ENCODE results near the gene OR10G8.

DNA sequence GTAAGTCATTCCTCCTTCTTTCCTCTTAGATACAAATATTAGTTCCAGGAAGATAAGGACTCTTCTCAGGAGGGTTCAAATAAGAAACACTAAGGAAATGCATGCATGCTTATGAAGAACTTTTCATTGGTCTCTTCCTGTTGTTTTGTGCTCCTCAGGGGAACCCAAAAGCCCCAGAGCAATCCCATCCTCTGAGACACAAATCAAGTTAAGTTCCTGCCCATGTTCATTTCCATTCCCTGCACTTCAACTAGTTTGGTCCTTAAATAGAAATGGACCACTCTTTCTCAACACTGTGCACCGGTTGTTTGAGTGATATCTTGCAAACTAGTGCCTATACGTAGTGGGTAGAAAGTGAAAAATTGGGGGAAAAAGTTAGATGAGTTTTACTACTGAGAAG is 13.9 kb upstream of the OR10G8 start, which contains the start of gene OR10G4:
- TF ChIP-seq ARNT (IDR thresholded peaks at IDR 0.05) = no peak
- no peak for TF ChIP-seq SP1 (IDR thresholded peaks at IDR 0.05)
- TF ChIP-seq SUZ12 (IDR thresholded peaks at IDR 0.05) = no peak
- TF ChIP-seq NFRKB (IDR thresholded peaks at IDR 0.05) = no peak
- TF ChIP-seq TARDBP (IDR thresholded peaks at IDR 0.05) = no peak
- TF ChIP-seq FOXM1 (IDR thresholded peaks at IDR 0.05; ENCODE audit: borderline replicate concordance) = no peak
- TF ChIP-seq BHLHE40 (IDR thresholded peaks at IDR 0.05; ENCODE audit: borderline replicate concordance) = no peak
- TF ChIP-seq L3MBTL2 (conservative IDR thresholded peaks at IDR 0.05) = no peak
- no peak for TF ChIP-seq ZNF384 (IDR thresholded peaks at IDR 0.05)
- no peak for TF ChIP-seq FOXK2 (IDR thresholded peaks at IDR 0.05)
- TF ChIP-seq LEF1 (IDR thresholded peaks at IDR 0.05; ENCODE audit: borderline replicate concordance) = no peak
- no peak for TF ChIP-seq HDGF (IDR thresholded peaks at IDR 0.05; ENCODE audit: borderline replicate concordance)
- TF ChIP-seq FOXA1 (IDR thresholded peaks at IDR 0.05) = no peak
- no peak for TF ChIP-seq CTBP1 (IDR thresholded peaks at IDR 0.05; ENCODE audit: borderline replicate concordance)

All from HEK293T (cell line).